Peyer's patch (tissue), 4 donors: ENCODE measurements around the gene UNC13D. TPM values are rescaled to one million over a fixed set of nuclear protein-coding genes. Genes with fewer than 3 reads are reported as not detected.
A peak's percentile ranks its signal among the peaks of the same experiment; 100 is the strongest.
"Not testable (repeated sequence)": the region's sequence is repeated elsewhere in the genome, so short reads cannot be mapped to it uniquely, and the experiment has no call there.

Source experiments
- DNase-seq, 3 donors: peaks; one replicate each; pipeline ENCODE4 v3.0.0-alpha.2; 2017 to 2019
- H3K27ac ChIP-seq, 4 donors: fragments of 200-600 bp; sonication (generic); one replicate each; pipeline ENCODE4 v1.5.1; 2016 to 2019
- H3K27me3 ChIP-seq, 2 donors: fragments of 200-600 bp; sonication (generic); one replicate each; pipeline ENCODE4 v1.5.1; 2019
- H3K36me3 ChIP-seq, 3 donors: fragments of 200-600 bp; sonication (generic); one replicate each; pipeline ENCODE4 v1.5.1; 2016 to 2019
- H3K4me1 ChIP-seq, 4 donors: fragments of 200-600 bp; sonication (generic); one replicate each; pipeline ENCODE4 v1.5.1; 2016 to 2019
- H3K4me3 ChIP-seq, 4 donors: fragments of 200-600 bp; sonication (generic); 1 replicate in 3 of 4; 2 replicates in 1 of 4; pipeline ENCODE4 v1.5.1; 2016 to 2019; ENCODE audit warnings: mild to moderate bottlenecking in 1 of 4
- H3K9me3 ChIP-seq, 4 donors: fragments of 200-600 bp; sonication (generic); one replicate each; pipeline ENCODE4 v1.5.1; 2016 to 2019; ENCODE audit warnings: mild to moderate bottlenecking in 1 of 4
- CTCF ChIP-seq, 6 experiments: fragments of 450-650 bp in 4 of 6; fragments of 200-600 bp in 2 of 6; sonication (generic) in 1 of 6; IDR thresholded peaks; one replicate each; pipeline ENCODE4 v1.5.1; 2017 to 2019; ENCODE audit warnings: antibody characterized with exemption in 6 of 6, mild to moderate bottlenecking in 3 of 6, moderate library complexity in 1 of 6
- POLR2A ChIP-seq, 2 donors: fragments of 450-650 bp; IDR thresholded peaks; one replicate each; pipeline ENCODE4 v1.5.1; 2017; ENCODE audit warnings: antibody characterized with exemption in 2 of 2, mild to moderate bottlenecking in 2 of 2, moderate library complexity in 2 of 2
- total RNA-seq, 4 donors: library from RNA; depleted of rRNA; stranded (reverse); fragments of >200 nt; gene quantifications; one replicate each; pipeline ENCODE4 v1.1.0, GENCODE V29; 2016

UNC13D gene
- total RNA-seq, 4 donors from 2014 or later, result 8.4 to 45.4 (median 22.2) TPM

DNA sequence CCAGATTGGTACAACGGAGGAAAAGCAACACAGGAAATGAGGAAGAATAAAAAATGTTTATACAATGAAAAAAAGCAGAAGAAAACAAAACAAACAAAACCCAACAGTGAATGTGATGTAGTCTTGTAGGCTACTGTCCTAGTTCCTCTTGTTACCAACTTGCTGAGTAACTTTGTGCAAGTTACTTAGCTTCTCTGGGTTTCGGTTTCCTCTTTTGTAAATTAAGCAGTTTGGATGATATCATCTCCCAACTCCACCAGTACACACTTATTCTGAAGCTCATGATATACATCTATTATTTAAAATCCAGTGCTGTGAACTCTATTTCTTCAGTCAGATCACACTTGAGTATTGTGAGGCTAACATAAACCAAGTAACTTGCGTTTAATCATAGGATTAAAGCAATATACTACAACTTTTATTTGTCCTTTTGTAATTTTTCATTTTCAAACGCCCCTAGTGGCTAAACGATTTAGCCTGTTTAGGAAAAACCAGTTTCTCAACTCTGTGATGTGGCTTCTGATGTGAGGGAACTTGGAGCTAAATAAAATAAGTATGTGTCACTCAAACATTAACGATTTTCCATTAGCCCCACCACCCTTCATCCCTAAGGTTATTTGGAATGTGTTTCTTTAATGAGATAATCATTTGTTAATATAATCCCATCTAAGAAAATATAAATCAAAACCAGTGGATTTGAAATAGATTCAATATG lies 61.0 kb downstream of the UNC13D start:
- Histone ChIP-seq H3K9me3 (no peaks in the 10 kb centered on the region), H3K36me3 (peaks cover 0 to 9% (median 0%) of the 10 kb centered on the region in 3 donors), H3K27me3 (no peaks in the 10 kb centered on the region), H3K27ac (peak overlapping the region; percentile 99 to 100 (median 100)), H3K4me3 (no peak overlapping the region), H3K4me1 (peaks cover 0 to 28% (median 13%) of the 10 kb centered on the region in 4 donors)
- TF ChIP-seq POLR2A (IDR thresholded peaks at IDR 0.05) (peak in 1 of 2 donors; percentile 17), CTCF (IDR thresholded peaks at IDR 0.05) (peak; percentile 76 to 96 (median 80))
- peak in 1 of 3 donors; percentile 4 for DNase-seq

GRCh38 chr17:75779987-75780889 lies 64.0 kb downstream of the UNC13D start:
- no peaks in the 10 kb centered on the region for H3K27me3 ChIP-seq
- no peak overlapping the region for H3K4me3 ChIP-seq
- no peak for TF ChIP-seq CTCF (IDR thresholded peaks at IDR 0.05)
- no peak for DNase-seq
- peaks cover 4 to 35% (median 16%) of the 10 kb centered on the region in 4 donors for H3K4me1 ChIP-seq
- peak overlapping the region in 3 of 4 donors; percentile 12 to 100 (median 100) for H3K27ac ChIP-seq
- H3K36me3 ChIP-seq, result peaks cover 0 to 32% (median 0%) of the 10 kb centered on the region in 3 donors
- no peaks in the 10 kb centered on the region for H3K9me3 ChIP-seq

- H3K36me3 ChIP-seq, result peaks cover 0 to 36% (median 0%) of the 10 kb centered on the region in 3 donors
- DNase-seq, result peak; percentile 93 to 98 (median 95)
- no peaks in the 10 kb centered on the region for H3K9me3 ChIP-seq
- H3K4me3 ChIP-seq, result peak overlapping the region; percentile 78 to 95 (median 88)
- peaks cover 4 to 34% (median 16%) of the 10 kb centered on the region in 4 donors for H3K4me1 ChIP-seq
- H3K27me3 ChIP-seq, result no peaks in the 10 kb centered on the region
- TF ChIP-seq CTCF (IDR thresholded peaks at IDR 0.05), result peak in 1 of 6 experiments; percentile 8
- TF ChIP-seq POLR2A (IDR thresholded peaks at IDR 0.05), result peak; percentile 100
- peak overlapping the region; percentile 97 to 100 (median 100) for H3K27ac ChIP-seq
Observed at GRCh38 chr17:75779250-75779986, 64.8 kb downstream of the UNC13D start.

DNA sequence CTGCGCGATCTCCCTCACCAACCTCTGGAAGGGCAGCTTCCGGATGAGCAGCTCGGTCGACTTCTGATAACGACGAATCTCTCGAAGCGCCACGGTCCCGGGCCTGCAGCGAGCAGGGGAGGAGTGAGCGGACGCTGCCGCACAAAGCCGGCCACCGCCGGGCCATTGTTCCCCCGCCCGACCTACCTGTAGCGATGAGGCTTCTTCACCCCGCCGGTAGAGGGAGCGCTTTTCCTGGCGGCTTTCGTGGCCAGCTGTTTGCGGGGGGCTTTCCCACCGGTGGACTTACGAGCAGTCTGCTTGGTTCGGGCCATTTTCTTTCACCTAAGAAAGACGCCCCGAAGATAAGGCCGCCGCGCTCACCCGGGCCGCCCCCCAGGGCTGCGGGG lies 65.3 kb downstream of the UNC13D start:
- Histone ChIP-seq H3K36me3 (peaks cover 0 to 36% (median 0%) of the 10 kb centered on the region in 3 donors), H3K27me3 (no peaks in the 10 kb centered on the region), H3K9me3 (no peaks in the 10 kb centered on the region), H3K27ac (peak overlapping the region; percentile 97 to 100 (median 100)), H3K4me3 (peak overlapping the region; percentile 78 to 95 (median 88)), H3K4me1 (peaks cover under 1 to 31% (median 14%) of the 10 kb centered on the region in 4 donors)
- TF ChIP-seq POLR2A (IDR thresholded peaks at IDR 0.05) (no peak), CTCF (IDR thresholded peaks at IDR 0.05) (peak; percentile 35 to 79 (median 58))
- DNase-seq, result peak in 1 of 3 donors; percentile 48

- H3K27ac ChIP-seq, result peak overlapping the region; percentile 97 to 100 (median 100)
- peaks cover 0 to 36% (median 0%) of the 10 kb centered on the region in 3 donors for H3K36me3 ChIP-seq
- not testable (repeated sequence) for DNase-seq, H3K27me3 ChIP-seq, H3K9me3 ChIP-seq
- peaks cover 0 to 27% (median 11%) of the 10 kb centered on the region in 4 donors for H3K4me1 ChIP-seq
- H3K4me3 ChIP-seq, result peak overlapping the region; percentile 78 to 95 (median 88)
Observed at GRCh38 chr17:75778066-75778860, 65.9 kb downstream of the UNC13D start.
